Measurements from ENCODE around the gene SFXN2.

DNA sequence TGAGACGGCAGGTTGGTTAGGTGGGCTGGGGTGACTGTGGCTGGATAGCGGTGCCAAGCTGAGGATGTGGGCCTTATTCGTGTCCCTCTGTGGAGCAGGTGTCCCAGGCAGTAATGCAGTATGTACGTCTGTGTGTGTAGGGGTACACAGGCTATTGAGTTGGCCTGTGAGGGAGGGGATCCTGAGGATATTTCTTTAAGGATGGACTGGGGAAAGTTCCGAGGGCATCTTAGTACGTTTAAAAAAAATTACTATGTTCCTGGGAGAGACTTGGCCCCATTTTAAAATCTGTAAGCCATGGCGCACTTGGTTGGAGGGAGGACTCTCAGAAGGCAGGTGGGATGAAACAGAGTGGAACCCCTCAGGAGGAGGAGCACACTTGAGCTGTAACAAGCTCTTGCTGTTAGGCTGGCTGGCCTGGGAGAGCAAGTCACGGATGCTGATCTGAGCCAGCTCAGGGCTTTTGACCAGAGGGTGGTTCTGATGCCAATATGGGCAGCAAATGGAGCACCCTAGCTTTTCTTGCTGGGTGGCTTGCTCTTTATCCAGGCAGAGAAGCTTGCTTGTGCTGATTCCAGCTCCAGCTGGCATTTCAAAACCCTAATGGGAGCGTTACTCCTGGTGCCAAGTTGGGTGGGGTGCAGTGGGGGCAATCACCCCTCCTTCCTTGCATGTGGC is 30.1 kb downstream of the SFXN2 start:
- TF ChIP-seq CTCF (IDR thresholded peaks at IDR 0.05) (no peak), POLR2A (IDR thresholded peaks at IDR 0.05) (no peak)

All from uterus (tissue), 2 donors.